Thyroid gland (tissue), 4 donors: ENCODE data around the gene ADAMTSL2.

Experiments
- CTCF ChIP-seq, 6 experiments: fragments of 200-600 bp in 3 of 6; fragments of 450-650 bp in 3 of 6; sonication (generic) in 3 of 6; IDR thresholded peaks; one replicate each; pipeline ENCODE4 v1.5.1; 2016 to 2019; ENCODE audit warnings: antibody characterized with exemption in 6 of 6, mild to moderate bottlenecking in 2 of 6, inconsistent platforms in 1 of 6, moderate library complexity in 1 of 6
- POLR2A ChIP-seq, 2 donors: fragments of 450-650 bp; IDR thresholded peaks; one replicate each; pipeline ENCODE4 v1.6.1; 2017; ENCODE audit warnings: antibody characterized with exemption in 2 of 2, mild to moderate bottlenecking in 2 of 2, moderate library complexity in 1 of 2

- TF ChIP-seq POLR2A (IDR thresholded peaks at IDR 0.05) (no peak), CTCF (IDR thresholded peaks at IDR 0.05) (no peak)
These were observed 28.8 kb downstream of the ADAMTSL2 start for GRCh38 chr9:133563291-133563796.
